Adrenal gland (tissue), 5 donors: Measurements from ENCODE around the gene ENC1.

ENCODE experiments used
- CTCF ChIP-seq, 6 experiments: fragments of 450-650 bp in 4 of 6; fragments of 200-600 bp in 2 of 6; sonication (generic) in 1 of 6; IDR thresholded peaks; 1 replicate in 5 of 6; 2 replicates in 1 of 6; pipeline versions ENCODE4 v1.5.1 to v1.8.0; 2016 to 2021; ENCODE audit warnings: antibody characterized with exemption in 6 of 6, mild to moderate bottlenecking in 2 of 6, moderate library complexity in 1 of 6
- POLR2A ChIP-seq, 2 donors: fragments of 450-650 bp; IDR thresholded peaks; one replicate each; pipeline ENCODE4 v1.6.1; 2017; ENCODE audit warnings: antibody characterized with exemption in 2 of 2, mild to moderate bottlenecking in 2 of 2, moderate library complexity in 1 of 2
- donor health status: DM: no; HTN: no; CAD: no.

- no peak for TF ChIP-seq CTCF (IDR thresholded peaks at IDR 0.05)
- TF ChIP-seq POLR2A (IDR thresholded peaks at IDR 0.05), result no peak
Measured at GRCh38 chr5:74596927-74597326, 43.6 kb downstream of the ENC1 start.
